ENCODE results near the gene UBE2J2. TPM values are rescaled to one million over a fixed set of nuclear protein-coding genes. Genes with fewer than 3 reads are reported as not detected.
A peak's percentile ranks its signal among the peaks of the same experiment; 100 is the strongest.

UBE2J2 gene
- total RNA-seq, 1 experiment from 2014 or later = 83.4 TPM

GRCh38 chr1:1256956-1257871 is 16.4 kb downstream of the UBE2J2 start:
- H4K20me1 ChIP-seq (ENCODE audit: control insufficient read depth, insufficient read depth, insufficient read length) = no peaks in the 10 kb centered on the region

More at GRCh38 chr1:1256956-1257871, 16.4 kb downstream of the UBE2J2 start:
- Mint-ChIP-seq H3K27me3 (ENCODE audit: low read depth) (peaks cover 3% of the 10 kb centered on the region; the same call in 1 of the 2 replicates), H3K36me3 (ENCODE audit: insufficient read depth in 1 of 3, low read depth in 3 of 3) (peaks cover 29 to 84% (median 70%) of the 10 kb centered on the region in 3 experiments; a peak in 6 of 7 replicates), H3K9me3 (no peaks in the 10 kb centered on the region; a peak in 2 of 5 replicates), H3K27ac (peak overlapping the region; percentile 63 to 91 (median 89); a peak in 5 of 7 replicates), H3K4me1 (peaks cover 14 to 27% of the 10 kb centered on the region in 2 experiments), H3K4me3 (peak overlapping the region; percentile 10 to 38; a peak in 3 of 5 replicates)
- Histone ChIP-seq H3K27me3 (ENCODE audit: insufficient read depth, low read length) (no peaks in the 10 kb centered on the region), H2BK5ac (ENCODE audit: insufficient read length, low read length) (no peak overlapping the region), H2BK15ac (ENCODE audit: low read depth, low read length) (no peak overlapping the region), H2BK120ac (ENCODE audit: low read depth, low read length, poor library complexity, severe bottlenecking) (no peak overlapping the region), H3K27ac (ENCODE audit: insufficient read length, low read depth, low read length) (no peak overlapping the region), H3K4me1 (ENCODE audit: insufficient read depth, low read length) (no peaks in the 10 kb centered on the region), H3K23me2 (ENCODE audit: insufficient read length, low read depth, low read length, poor library complexity, severe bottlenecking) (no peaks in the 10 kb centered on the region), H3K23ac (ENCODE audit: insufficient read length, low read depth, low read length) (no peak overlapping the region), H3K9me3 (ENCODE audit: control insufficient read depth, low read depth, low read length) (no peaks in the 10 kb centered on the region), H3K79me2 (ENCODE audit: insufficient read depth, low read length) (no peaks in the 10 kb centered on the region), H3K9ac (ENCODE audit: extremely low read depth, insufficient read length, low read length) (no peak overlapping the region), H3K14ac (ENCODE audit: insufficient read depth, low read length) (no peak overlapping the region), H2BK20ac (ENCODE audit: low read depth, low read length, poor library complexity, severe bottlenecking) (no peak overlapping the region), H4K5ac (ENCODE audit: insufficient read length, low read depth, low read length) (no peak overlapping the region), H4K8ac (replicated peaks; ENCODE audit: insufficient read length, low read depth, low read length) (no peak overlapping the region), H2AFZ (ENCODE audit: low read length) (no peak overlapping the region), H3K4ac (ENCODE audit: low read depth, low read length) (no peak overlapping the region), H2BK12ac (ENCODE audit: insufficient read length, low read depth, low read length) (no peak overlapping the region), H3K4me2 (ENCODE audit: insufficient read depth, insufficient read length, low read length) (no peak overlapping the region), H4K91ac (ENCODE audit: insufficient read length, low read depth, low read length) (no peak overlapping the region), H3K56ac (ENCODE audit: insufficient read length, low read depth, low read length) (no peak overlapping the region), H3K18ac (ENCODE audit: insufficient read length, low read depth, low read length) (no peak overlapping the region), H3K79me1 (ENCODE audit: insufficient read depth, low read depth, low read length, poor library complexity, severe bottlenecking) (no peaks in the 10 kb centered on the region), H3T11ph (ENCODE audit: low read length) (no peak overlapping the region), H2AK5ac (ENCODE audit: insufficient read length, low read length) (no peak overlapping the region)
- WGBS (ENCODE audit: extremely low coverage, insufficient read length, low lambda C conversion rate) = no CpG with 5 or more reads among the region's 31 CpGs
- TF ChIP-seq CTCF (conservative IDR thresholded peaks at IDR 0.05) = no peak
- no peak for DNase-seq

All from H9 (cell line).